GM10248 (cell line): Measurements from ENCODE around the gene GHDC.
"Not testable (repeated sequence)": the region's sequence is repeated elsewhere in the genome, so short reads cannot be mapped to it uniquely, and the experiment has no call there.

Experiments used
- CTCF ChIA-PET: fragments of 300-600 bp; sonication (Branson Sonifier 250); formaldehyde crosslinking; extraction: SDS; loops from one replicate; lab custom pipeline; 2021; ENCODE audit warnings: antibody characterized with exemption; lab: Yijun Ruan, JAX
- POLR2A ChIA-PET: fragments of 350-650 bp; sonication (Branson Sonifier 250); formaldehyde crosslinking; extraction: SDS; loops from one replicate; lab custom pipeline; 2020; ENCODE audit warnings: antibody characterized with exemption; lab: Yijun Ruan, JAX
- DNase-seq: peaks from one replicate; pipeline ENCODE4 v3.0.0; 2012; ENCODE audit errors: extremely low spot score
- CTCF ChIP-seq: IDR thresholded peaks from 2 replicates; pipeline ENCODE4 v1.5.1; 2012; ENCODE audit warnings: mild to moderate bottlenecking, low read depth; ENCODE audit errors: extremely low read depth, missing control alignments, control extremely low read depth

GHDC gene, protein sequence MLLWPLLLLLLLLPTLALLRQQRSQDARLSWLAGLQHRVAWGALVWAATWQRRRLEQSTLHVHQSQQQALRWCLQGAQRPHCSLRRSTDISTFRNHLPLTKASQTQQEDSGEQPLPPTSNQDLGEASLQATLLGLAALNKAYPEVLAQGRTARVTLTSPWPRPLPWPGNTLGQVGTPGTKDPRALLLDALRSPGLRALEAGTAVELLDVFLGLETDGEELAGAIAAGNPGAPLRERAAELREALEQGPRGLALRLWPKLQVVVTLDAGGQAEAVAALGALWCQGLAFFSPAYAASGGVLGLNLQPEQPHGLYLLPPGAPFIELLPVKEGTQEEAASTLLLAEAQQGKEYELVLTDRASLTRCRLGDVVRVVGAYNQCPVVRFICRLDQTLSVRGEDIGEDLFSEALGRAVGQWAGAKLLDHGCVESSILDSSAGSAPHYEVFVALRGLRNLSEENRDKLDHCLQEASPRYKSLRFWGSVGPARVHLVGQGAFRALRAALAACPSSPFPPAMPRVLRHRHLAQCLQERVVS

DNA sequence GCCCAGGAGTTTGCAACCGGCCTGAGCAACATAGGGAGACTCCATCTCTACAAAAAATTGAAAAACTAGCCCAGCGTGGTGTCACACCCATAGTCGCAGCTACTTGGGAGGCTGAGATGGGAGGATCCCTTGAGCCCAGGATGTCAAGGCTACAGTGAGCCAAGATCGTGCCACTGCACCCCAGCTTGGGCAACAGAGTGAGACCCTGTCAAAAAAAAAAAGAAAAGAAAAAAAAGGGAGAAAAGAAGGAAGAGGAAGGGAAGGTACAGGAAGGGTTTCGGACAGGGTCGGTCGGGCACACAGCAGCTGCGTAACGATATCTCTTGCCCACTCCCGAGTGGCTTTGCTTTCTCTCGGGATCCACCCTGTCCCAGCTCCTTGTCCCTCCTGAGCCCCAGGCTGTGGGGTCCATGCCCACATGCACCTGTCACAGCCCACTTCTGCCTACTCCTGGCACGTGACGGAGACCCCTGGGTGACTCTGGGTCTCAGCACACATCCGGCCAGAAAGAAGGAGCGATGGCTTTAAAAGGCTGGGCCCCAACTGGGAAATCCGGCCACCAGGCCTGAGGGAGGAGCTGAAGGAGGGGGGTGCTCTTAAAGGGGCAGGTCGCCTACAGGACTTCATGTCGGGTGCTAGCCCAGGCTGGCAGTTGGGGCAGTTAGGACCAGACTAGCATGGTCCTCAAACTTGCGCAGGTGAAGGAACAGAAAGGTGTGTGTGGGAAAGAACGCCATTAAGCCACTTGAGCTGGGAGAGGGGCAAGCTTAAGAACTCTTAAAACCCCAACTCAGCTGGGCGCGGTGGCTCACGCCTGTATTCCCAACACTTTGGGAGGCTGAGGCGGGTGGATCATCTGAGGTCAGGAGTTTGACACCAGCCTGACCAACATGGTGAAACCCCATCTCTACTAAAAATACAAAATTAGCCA, at the start of gene GHDC:
Gene GHDC, minus strand, starts transcription at position 526 of the 931 bp plus-strand sequence. CDS start 913 bp downstream, outside the sequence.
- DNase-seq = peak; percentile 90
- no peak for TF ChIP-seq CTCF
- ChIA-PET POLR2A (interaction anchor here (0.5 to 0.7 kb wide), 2 partner anchors 170 to 218 kb away, joined by 3 to 6 read pairs; no protein-coding TSS in a partner anchor), CTCF (interaction anchor here (1.0 to 4.4 kb wide), 10 partner anchors 8 to 209 kb away, joined by 3 to 27 read pairs (median 6); partner anchors contain the start of genes HCRT, KCNH4 and NKIRAS2)

DNA sequence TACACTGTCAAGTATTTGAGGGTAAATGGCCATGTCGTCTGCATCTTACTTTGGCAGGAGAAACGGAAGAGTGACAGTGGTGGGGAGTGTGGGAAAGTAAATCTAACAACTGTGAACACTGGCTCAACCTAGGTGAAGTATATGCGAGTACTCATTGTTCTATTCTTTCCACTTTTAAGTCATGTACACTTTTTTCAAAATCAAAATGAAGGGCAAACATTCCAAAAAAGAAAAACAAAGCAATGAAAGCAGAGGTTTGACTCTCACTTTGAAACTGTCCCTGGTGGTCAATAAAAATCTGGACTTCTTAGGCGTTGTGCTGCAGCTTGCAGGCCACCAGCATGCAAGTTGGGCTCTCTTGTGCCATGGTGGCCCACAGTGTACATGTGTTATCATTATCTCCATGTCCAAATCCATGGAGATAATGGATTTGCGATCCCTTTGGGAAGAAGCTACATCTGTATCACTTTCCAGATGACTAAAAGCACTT, 49.2 kb upstream of the GHDC start:
- POLR2A ChIA-PET = interaction anchor here (0.5 kb wide), 1 partner anchor 288 kb away, joined by 3 read pairs; no protein-coding TSS in a partner anchor
- CTCF ChIA-PET = interaction anchor here (1.0 kb wide), 2 partner anchors 15 to 68 kb away, joined by 3 read pairs; no protein-coding TSS in a partner anchor
- no peak for DNase-seq
- TF ChIP-seq CTCF = no peak

GRCh38 chr17:42241871-42242270, 47.6 kb upstream of the GHDC start:
- POLR2A ChIA-PET = no interaction called here
- DNase-seq = no peak
- CTCF ChIA-PET = no interaction called here
- no peak for TF ChIP-seq CTCF

DNA sequence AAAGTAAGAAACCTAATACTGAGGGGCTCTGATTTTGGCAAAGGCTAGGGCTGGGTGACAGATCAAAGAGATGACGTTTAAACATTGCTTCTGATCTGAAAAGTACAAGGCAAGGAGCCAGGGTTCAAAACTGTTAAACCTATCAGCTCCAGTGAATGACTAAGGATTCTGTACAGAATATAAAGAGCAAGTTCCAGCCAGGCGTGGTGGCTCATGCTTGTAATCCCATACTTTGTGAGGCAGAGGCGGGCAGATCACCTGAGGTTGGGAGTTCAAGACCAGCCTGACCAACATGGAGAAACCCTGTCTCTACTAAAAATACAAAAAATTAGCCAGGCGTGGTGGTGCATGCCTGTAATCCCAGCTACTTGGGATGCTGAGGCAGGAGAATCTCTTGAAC, 46.6 kb upstream of the GHDC start:
- POLR2A ChIA-PET = not testable (repeated sequence)

DNA sequence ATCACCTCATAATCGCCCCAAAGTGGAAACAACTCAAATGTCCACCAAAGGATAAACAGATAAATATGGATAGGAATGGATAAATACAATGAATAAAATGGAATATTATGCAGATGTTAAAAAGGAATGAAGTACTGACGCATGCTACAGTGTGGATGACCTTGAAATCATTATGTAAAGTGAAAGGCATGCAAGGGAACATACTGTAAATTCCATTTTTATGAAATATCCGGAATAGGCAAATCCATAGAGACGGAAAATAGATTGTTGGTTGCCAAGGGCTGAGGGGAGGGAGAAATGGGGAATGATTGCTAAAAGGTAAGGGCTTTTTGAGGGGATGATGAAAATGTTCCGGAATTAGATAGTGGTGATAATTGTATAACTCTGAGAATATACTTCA, 45.9 kb upstream of the GHDC start:
- no peak for DNase-seq
- ChIA-PET POLR2A (no interaction called here), CTCF (interaction anchor here (3.6 kb wide), 1 partner anchor 18 kb away, joined by 15 read pairs; no protein-coding TSS in a partner anchor)
- TF ChIP-seq CTCF = no peak

More for the DNA sequence above, 46.6 kb upstream of the GHDC start:
- CTCF ChIA-PET, DNase-seq: not testable (repeated sequence)

DNA sequence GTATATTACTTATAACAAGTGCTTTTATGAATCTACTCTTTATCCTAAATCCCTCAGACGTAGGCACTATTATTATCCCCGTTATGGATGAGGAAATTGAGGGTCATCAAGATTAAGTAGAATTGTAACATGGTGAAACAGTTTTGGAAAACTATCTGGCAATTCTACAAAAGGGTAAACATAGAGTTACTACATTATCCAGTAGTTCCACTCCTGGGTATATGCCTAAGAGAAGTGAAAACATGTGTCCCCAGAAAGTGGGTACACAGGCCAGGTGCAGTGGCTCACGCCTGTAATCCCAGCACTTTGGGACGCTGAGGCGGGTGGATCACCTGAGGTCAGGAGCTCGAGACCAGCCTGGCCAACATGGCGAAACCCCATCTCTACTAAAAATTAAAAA, 45.3 kb upstream of the GHDC start:
- DNase-seq, POLR2A ChIA-PET: not testable (repeated sequence)
- CTCF ChIA-PET = interaction anchor here (3.6 kb wide), 1 partner anchor 17 kb away, joined by 15 read pairs; no protein-coding TSS in a partner anchor

DNA sequence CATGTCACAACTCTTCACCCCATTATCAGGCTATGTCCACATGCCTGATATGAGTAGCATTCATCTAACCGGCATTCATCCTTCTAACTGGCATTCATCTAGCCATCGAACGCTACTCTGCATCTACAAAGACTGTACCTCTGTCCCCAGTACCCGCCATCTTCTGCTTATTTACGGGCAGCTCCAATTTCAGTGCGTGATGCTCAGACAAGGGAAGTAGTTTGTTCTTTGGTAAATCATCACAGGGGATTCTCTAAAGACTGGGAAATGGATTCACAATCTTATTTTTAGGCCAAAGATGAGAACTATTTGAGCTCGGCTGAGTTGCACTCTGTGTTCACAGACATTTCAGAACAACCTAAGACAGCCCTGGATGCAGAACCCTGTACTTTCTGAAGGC, 42.5 kb upstream of the GHDC start:
- TF ChIP-seq CTCF = no peak
- CTCF ChIA-PET = interaction anchor here (3.6 to 4.2 kb wide), 2 partner anchors 12 to 14 kb away, joined by 15 to 28 read pairs; no protein-coding TSS in a partner anchor
- no peak for DNase-seq
- POLR2A ChIA-PET = no interaction called here
